GM23248 (cell line): ENCODE data around the gene ZP4. TPM values are rescaled to one million over a fixed set of nuclear protein-coding genes. Genes with fewer than 3 reads are reported as not detected.

ENCODE experiments used
- DNase-seq: peaks from one replicate; pipeline ENCODE4 v3.0.0-alpha.2; 2015
- H2AFZ ChIP-seq: fragments of 200-600 bp; sonication (generic); 2 replicates; pipeline ENCODE4 v1.6.1; 2016; ENCODE audit warnings: antibody characterized with exemption
- H3F3A ChIP-seq: fragments of 200-600 bp; sonication (generic); 2 replicates; pipeline ENCODE4 v1.6.1; 2016; ENCODE audit warnings: mild to moderate bottlenecking, antibody characterized with exemption, mixed run types; ENCODE audit not compliant: insufficient read depth
- H3K27ac ChIP-seq: fragments of 200-600 bp; sonication (generic); 2 replicates; pipeline ENCODE4 v1.5.1; 2016; ENCODE audit warnings: mild to moderate bottlenecking
- H3K27me3 ChIP-seq: fragments of 200-600 bp; sonication (generic); replicated peaks from 2 replicates; pipeline ENCODE4 v1.6.1; 2016; ENCODE audit warnings: mild to moderate bottlenecking; ENCODE audit not compliant: insufficient read depth
- H3K36me3 ChIP-seq: fragments of 200-600 bp; sonication (generic); 2 replicates; pipeline ENCODE4 v1.6.1; 2016; ENCODE audit warnings: low read depth, mild to moderate bottlenecking
- H3K4me1 ChIP-seq: fragments of 200-600 bp; sonication (generic); 2 replicates; pipeline ENCODE4 v1.6.1; 2016; ENCODE audit warnings: mild to moderate bottlenecking; ENCODE audit not compliant: insufficient read depth
- H3K4me2 ChIP-seq: fragments of 200-600 bp; sonication (generic); one replicate; pipeline ENCODE4 v1.6.1; 2016; ENCODE audit warnings: mild to moderate bottlenecking; ENCODE audit not compliant: unreplicated experiment
- H3K4me3 ChIP-seq: fragments of 200-600 bp; sonication (generic); 2 replicates; pipeline ENCODE4 v1.5.1; 2016; ENCODE audit warnings: mild to moderate bottlenecking
- H3K79me2 ChIP-seq: fragments of 200-600 bp; sonication (generic); 2 replicates; pipeline ENCODE4 v1.6.1; 2016; ENCODE audit warnings: mild to moderate bottlenecking; ENCODE audit not compliant: insufficient read depth
- H3K9ac ChIP-seq: fragments of 200-600 bp; sonication (generic); 2 replicates; pipeline ENCODE4 v1.6.1; 2016; ENCODE audit warnings: mild to moderate bottlenecking
- H3K9me2 ChIP-seq: fragments of 200-600 bp; sonication (generic); 2 replicates; pipeline ENCODE4 v1.6.1; 2016; ENCODE audit warnings: mixed run types, mild to moderate bottlenecking, moderate library complexity; ENCODE audit not compliant: insufficient read depth
- H3K9me3 ChIP-seq: fragments of 200-600 bp; sonication (generic); one replicate; pipeline ENCODE4 v1.6.1; 2017; ENCODE audit warnings: low read depth
- H4K20me1 ChIP-seq: fragments of 200-600 bp; sonication (generic); 2 replicates; pipeline ENCODE4 v1.6.0; 2016; ENCODE audit not compliant: insufficient read depth
- EZH2 ChIP-seq: fragments of 200-600 bp; sonication (generic); IDR thresholded peaks from 2 replicates; pipeline ENCODE4 v1.6.1; 2018; ENCODE audit warnings: antibody characterized with exemption, mild to moderate bottlenecking; ENCODE audit not compliant: insufficient read depth, poor library complexity, severe bottlenecking
- EZH2phosphoT487 ChIP-seq: fragments of 200-600 bp; sonication (generic); IDR thresholded peaks from 2 replicates; pipeline ENCODE4 v1.6.1; 2018; ENCODE audit warnings: antibody characterized with exemption, moderate library complexity, mild to moderate bottlenecking, low read depth; ENCODE audit not compliant: insufficient read depth
- WGBS, 2 experiments: methylation state at CpG; one replicate each; pipeline ENCODE4 v1.1.6; 2015 to 2017; ENCODE audit warnings: low lambda C conversion rate in 2 of 2, low coverage in 1 of 2; ENCODE audit errors: missing lambda C conversion rate in 2 of 2; 5-methylcytosine and 5-hydroxymethylcytosine counted together
- in situ Hi-C: fragments of 300-500 bp; cut with MboI; formaldehyde crosslinking; loops from 2 replicates; pipeline ENCODE4 v1.15.0; 2020
- polyA plus RNA-seq: library from polyadenylated mRNA; unstranded; fragments of >200 nt; fragmentation: Nextera tagmentation; extraction: Ambion mirVana; gene quantifications from 2 replicates; pipeline ENCODE4 v1.2.1, GENCODE V29; 2016
- total RNA-seq: library from RNA; depleted of rRNA; stranded (reverse); fragments of >200 nt; shearing (Covaris generic); gene quantifications from 2 replicates; pipeline ENCODE4 v1.2.3, GENCODE V29; 2014

The ZP4 gene
- total and polyA plus RNA-seq, 2 experiments from 2014 or later = not detected

DNA sequence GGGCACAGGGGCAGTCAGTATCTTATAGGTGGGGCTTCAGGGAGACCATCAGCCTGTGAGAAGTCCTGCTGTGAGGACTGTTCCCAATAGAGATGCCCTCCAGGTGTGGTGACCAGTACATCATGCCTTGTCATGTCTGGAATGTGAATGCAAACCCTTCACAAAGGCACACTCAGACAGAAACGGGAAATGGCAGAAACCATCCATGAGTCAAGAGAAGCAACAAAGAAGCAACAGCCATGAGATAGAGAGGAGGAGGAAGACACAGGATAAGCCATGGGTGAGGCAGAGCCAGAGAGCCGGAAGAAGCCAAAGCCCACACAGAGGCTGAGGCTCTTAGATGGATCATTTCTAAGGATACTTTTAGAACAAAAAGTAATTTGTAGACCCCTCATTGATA is 20.1 kb upstream of the ZP4 start:
- no peaks in the 10 kb centered on the region for H3F3A ChIP-seq
- no peak overlapping the region for H3K4me2 ChIP-seq
- no peak for TF ChIP-seq EZH2
- TF ChIP-seq EZH2phosphoT487 = no peak
- no peaks in the 10 kb centered on the region for H3K9me2 ChIP-seq
- in situ Hi-C loops = no loop called here
- no peak overlapping the region for H3K4me3 ChIP-seq
- H3K27me3 ChIP-seq = no peaks in the 10 kb centered on the region
- no peak overlapping the region for H3K27ac ChIP-seq
- DNase-seq = no peak
- 11 to 16% methylated on average over 2 of the region's 2 CpGs for WGBS, 2 experiments
- H4K20me1 ChIP-seq = no peaks in the 10 kb centered on the region
- no peaks in the 10 kb centered on the region for H3K9me3 ChIP-seq
- no peak overlapping the region for H3K9ac ChIP-seq
- no peaks in the 10 kb centered on the region for H3K79me2 ChIP-seq
- no peaks in the 10 kb centered on the region for H3K4me1 ChIP-seq
- H3K36me3 ChIP-seq = no peaks in the 10 kb centered on the region
- H2AFZ ChIP-seq = no peak overlapping the region

DNA sequence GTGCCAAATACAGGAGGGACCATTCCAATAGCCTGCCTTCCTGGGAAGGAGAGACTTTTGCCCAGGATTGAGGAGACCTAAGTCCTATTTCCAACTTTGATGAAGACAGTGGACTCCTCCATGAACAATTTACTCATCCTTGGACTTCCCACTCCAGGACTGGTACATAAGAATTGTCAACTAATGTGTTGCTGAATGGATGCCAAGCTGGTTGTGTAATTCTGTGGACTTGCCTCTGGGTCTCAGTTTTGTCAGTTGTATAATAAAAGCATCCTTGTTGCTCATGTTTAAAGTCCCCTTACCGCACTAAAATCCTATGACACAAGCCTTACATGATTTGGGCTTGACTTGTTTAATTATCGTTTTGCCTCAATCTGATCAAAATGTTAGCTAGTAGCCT is 13.2 kb upstream of the ZP4 start:
- in situ Hi-C loops = no loop called here
- H3K9ac ChIP-seq = no peak overlapping the region
- no peak overlapping the region for H2AFZ ChIP-seq
- H3K27me3 ChIP-seq = no peaks in the 10 kb centered on the region
- no peak for DNase-seq
- H4K20me1 ChIP-seq = no peaks in the 10 kb centered on the region
- H3K27ac ChIP-seq = no peak overlapping the region
- H3K9me3 ChIP-seq = no peaks in the 10 kb centered on the region
- H3K4me2 ChIP-seq = no peak overlapping the region
- TF ChIP-seq EZH2phosphoT487 (no peak), EZH2 (no peak)
- no peaks in the 10 kb centered on the region for H3K4me1 ChIP-seq
- WGBS, 2 experiments = 36 to 48% methylated on average over 2 of the region's 2 CpGs
- H3F3A ChIP-seq = no peaks in the 10 kb centered on the region
- H3K4me3 ChIP-seq = no peak overlapping the region
- no peaks in the 10 kb centered on the region for H3K36me3 ChIP-seq
- H3K79me2 ChIP-seq = no peaks in the 10 kb centered on the region
- no peaks in the 10 kb centered on the region for H3K9me2 ChIP-seq

DNA sequence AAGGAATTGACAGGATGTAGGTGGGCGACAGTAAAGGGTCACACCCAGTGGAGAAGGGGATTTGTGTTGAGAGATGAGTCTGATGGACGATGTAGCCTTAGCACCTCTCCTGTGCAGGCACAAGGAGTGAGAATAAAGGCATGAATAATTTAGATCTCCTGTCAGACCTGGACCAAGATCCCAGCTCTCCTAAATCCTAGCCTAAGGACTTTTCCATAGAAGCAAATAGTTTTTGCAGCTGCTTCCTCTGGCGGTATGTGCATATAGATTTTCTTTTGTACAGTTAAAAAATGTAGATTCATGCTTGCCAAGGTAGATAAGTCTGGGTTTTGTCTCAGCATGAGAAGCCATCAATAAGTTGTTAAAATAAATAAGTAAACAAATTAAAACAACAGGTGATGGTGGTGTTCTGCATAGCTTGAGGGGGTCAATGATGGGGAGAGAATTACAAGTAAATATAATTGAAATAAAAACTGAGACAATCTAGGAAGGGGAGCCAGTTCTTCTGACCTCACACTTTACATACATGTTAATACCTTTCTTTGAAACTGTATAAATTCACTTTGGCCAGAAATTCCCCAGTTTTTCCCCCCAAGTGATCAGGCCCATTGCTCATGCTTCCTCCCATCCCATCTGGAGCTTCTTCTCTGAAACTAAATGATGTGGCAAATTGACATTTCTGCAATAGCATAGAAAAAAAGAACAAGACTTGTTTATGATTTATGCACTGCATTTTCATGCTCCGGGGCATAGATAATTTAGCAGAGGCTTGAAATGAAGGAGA is 12.4 kb upstream of the ZP4 start:
- Histone ChIP-seq H3F3A (no peaks in the 10 kb centered on the region), H4K20me1 (no peaks in the 10 kb centered on the region), H3K4me2 (no peak overlapping the region), H3K9me2 (no peaks in the 10 kb centered on the region), H3K4me1 (no peaks in the 10 kb centered on the region), H3K27me3 (no peaks in the 10 kb centered on the region), H3K27ac (no peak overlapping the region), H3K79me2 (no peaks in the 10 kb centered on the region), H3K36me3 (no peaks in the 10 kb centered on the region), H3K9ac (no peak overlapping the region), H3K4me3 (no peak overlapping the region), H3K9me3 (no peaks in the 10 kb centered on the region), H2AFZ (no peak overlapping the region)
- DNase-seq = no peak
- 9 to 15% methylated on average over 4 of the region's 4 CpGs for WGBS, 2 experiments
- in situ Hi-C loops = no loop called here
- no peak for TF ChIP-seq EZH2
- TF ChIP-seq EZH2phosphoT487 = no peak

DNA sequence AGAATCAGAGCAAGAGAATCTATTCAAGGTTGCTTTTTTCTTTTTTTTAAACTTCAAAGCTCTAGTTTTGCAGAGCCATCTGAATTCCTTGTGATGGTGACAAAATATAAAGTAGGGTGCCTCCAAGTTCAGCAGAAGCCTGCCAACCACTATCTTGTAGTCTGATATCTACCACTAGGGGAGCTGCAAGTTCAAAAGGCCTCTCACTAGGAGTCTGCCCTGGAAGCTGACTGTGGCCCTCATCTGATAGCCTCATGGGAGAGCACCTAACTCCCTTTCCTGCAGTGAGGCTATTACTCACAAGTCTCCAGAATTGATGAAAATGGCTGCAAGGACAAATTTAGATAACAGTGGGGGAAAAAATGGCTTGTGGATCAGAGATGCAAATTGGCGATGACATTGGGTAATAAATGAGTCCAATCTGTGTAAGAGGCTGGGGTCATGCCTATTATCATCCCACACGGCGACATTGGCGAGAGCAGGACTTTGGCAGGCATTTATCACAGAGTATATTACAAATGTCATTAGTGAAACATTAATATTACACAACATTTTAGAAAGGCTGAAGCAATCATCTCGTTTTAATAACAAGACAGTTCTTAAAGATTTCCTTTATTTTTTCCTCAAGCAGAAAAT is 10.7 kb upstream of the ZP4 start:
- no peaks in the 10 kb centered on the region for H3K27me3 ChIP-seq
- no peak overlapping the region for H3K27ac ChIP-seq
- no peaks in the 10 kb centered on the region for H3K79me2 ChIP-seq
- no peak overlapping the region for H2AFZ ChIP-seq
- 15 to 20% methylated on average over 5 of the region's 5 CpGs for WGBS, 2 experiments
- DNase-seq = no peak
- H3K36me3 ChIP-seq = no peaks in the 10 kb centered on the region
- H3K9ac ChIP-seq = no peak overlapping the region
- TF ChIP-seq EZH2 (no peak), EZH2phosphoT487 (no peak)
- H3F3A ChIP-seq = no peaks in the 10 kb centered on the region
- no peaks in the 10 kb centered on the region for H3K9me3 ChIP-seq
- H3K4me1 ChIP-seq = no peaks in the 10 kb centered on the region
- in situ Hi-C loops = no loop called here
- no peak overlapping the region for H3K4me3 ChIP-seq
- H3K4me2 ChIP-seq = no peak overlapping the region
- H4K20me1 ChIP-seq = no peaks in the 10 kb centered on the region
- no peaks in the 10 kb centered on the region for H3K9me2 ChIP-seq
